HG03159 (cell line): ENCODE results near the gene CPNE6.
"Not testable (repeated sequence)": the region's sequence is repeated elsewhere in the genome, so short reads cannot be mapped to it uniquely, and the experiment has no call there.

ENCODE experiments used
- ATAC-seq: cut with Tn5 transposase; IDR thresholded peaks from one replicate; pipeline ENCODE4 v1.9.1; 2021; ENCODE audit warnings: mild to moderate bottlenecking, moderate library complexity; ENCODE audit not compliant: unreplicated experiment

Gene CPNE6

GRCh38 chr14:24071144-24071697 is at the start of gene CPNE6:
Gene CPNE6 (plus strand): TSS chr14:24071562. CDS start chr14:24072937, 1,375 bp downstream.
- no peak for ATAC-seq

DNA sequence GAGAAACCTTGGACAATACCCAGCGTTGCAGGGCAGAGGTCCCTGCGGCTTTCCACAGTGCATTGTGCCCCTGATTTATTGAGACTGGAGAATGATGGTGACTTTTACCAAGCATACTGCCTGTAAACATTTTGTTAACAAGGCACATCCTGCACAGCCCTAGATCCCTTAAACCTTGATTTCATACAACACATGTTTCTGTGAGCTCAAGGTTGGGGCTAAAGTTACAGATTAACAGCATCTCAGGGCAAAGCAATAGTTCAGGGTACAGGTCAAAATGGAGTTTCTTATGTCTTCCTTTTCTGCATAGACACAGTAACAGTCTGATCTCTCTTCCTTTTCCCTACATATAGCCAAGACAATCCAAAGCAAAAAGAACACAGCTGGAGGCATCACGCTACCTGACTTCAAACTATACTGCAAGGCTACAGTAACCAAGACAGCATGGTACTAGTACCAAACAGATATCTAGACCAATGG is 46.4 kb upstream of the CPNE6 start:
- not testable (repeated sequence) for ATAC-seq

DNA sequence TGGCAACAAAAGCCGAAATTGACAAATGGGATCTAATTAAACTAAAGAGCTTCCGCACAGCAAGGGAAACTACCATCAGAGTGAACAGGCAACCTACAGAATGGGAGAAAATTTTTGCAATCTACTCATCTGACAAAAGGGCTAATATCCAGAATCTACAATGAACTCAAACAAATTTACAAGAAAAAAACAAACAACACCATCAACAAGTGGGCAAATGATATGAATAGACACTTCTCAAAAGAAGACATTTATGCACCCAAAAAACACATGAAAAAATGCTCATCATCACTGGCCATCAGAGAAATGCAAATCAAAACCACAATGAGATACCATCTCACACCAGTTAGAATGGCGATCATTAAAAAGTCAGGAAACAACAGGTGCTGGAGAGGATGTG is 41.7 kb upstream of the CPNE6 start:
- ATAC-seq: not testable (repeated sequence)

DNA sequence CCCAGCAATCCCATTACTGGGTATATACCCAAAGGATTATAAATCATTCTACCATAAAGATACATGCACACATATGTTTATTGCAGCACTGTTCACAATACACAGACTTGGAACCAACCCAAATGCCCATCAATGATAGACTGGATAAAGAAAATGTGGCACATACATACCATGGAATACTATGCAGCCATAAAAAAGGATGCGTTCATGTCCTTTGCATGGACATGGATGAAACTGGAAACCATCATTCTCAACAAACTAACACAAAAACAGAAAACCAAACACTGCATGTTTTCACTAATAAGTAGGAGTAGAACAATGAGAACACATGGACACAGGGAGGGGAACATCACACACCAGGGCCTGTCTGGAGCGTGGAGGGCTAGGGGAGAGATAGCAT is 40.0 kb upstream of the CPNE6 start:
- not testable (repeated sequence) for ATAC-seq

GRCh38 chr14:24032727-24033418 is 38.5 kb upstream of the CPNE6 start:
- ATAC-seq: no peak

GRCh38 chr14:24035769-24036168 is 35.6 kb upstream of the CPNE6 start:
- peak; percentile 19 for ATAC-seq

- ATAC-seq: peak; percentile 65
These were observed 35.0 kb upstream of the CPNE6 start for GRCh38 chr14:24036169-24036962.

GRCh38 chr14:24036963-24037657 is 34.3 kb upstream of the CPNE6 start:
- not testable (repeated sequence) for ATAC-seq

DNA sequence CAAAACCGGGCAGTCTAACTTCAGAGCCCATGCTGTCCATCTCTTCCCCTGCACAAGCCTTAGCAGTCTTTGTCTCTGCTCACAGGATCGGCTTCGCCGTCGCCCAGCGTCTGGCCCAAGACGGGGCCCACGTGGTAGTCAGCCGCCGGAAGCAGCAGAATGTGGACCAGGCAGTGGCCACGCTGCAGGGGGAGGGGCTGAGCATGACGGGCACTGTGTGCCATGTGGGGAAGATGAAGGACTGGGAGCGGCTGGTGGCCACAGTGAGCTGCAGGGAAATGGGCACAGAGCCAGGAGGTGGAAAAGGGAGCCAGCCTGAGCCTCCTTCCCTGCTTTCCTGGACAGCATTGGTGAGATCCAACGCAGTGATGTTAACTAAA is 33.7 kb upstream of the CPNE6 start:
- ATAC-seq: no peak

DNA sequence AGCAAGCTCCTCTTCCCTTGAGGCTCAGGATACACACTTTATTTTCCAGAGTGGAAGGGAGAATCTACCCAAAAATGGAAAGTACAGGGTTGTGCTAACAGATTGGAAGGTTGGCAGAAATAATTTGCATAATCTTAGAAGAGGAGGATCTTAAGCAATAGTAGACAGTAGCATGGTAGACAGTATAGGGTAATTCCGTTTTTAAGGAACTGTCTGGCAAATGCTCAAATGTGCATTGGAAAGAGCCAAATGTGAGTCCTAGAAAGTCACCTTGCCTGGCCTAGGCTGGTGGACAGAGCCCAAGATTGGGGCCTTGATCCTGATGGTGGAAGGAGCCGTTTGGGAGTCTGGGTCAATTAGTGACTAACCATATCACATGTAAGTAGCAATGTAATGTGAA is 32.7 kb upstream of the CPNE6 start:
- no peak for ATAC-seq

DNA sequence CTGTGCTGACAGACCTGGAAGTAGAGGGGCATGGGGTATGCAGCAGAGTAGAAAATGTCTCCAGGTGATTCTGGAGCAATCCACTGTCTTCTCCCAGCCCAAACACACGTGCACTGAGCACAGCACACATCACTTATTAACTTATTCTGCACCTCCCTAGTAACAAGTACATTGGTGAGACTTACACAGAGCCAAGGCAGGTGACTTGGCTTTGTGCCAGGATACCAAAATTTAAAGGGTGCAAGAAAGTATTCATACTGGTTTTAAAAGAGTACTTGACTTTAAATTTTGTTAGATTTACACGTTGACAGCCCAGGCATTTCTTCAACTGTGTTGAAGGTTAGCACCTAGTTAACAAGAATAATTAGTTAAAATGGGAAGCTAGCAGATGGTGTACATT is 30.7 kb upstream of the CPNE6 start:
- ATAC-seq: no peak

- no peak for ATAC-seq
These were observed 28.6 kb upstream of the CPNE6 start for GRCh38 chr14:24042746-24043145.

GRCh38 chr14:24049002-24049401 is 22.4 kb upstream of the CPNE6 start:
- not testable (repeated sequence) for ATAC-seq

GRCh38 chr14:24050753-24051152 is 20.6 kb upstream of the CPNE6 start:
- ATAC-seq: not testable (repeated sequence)

DNA sequence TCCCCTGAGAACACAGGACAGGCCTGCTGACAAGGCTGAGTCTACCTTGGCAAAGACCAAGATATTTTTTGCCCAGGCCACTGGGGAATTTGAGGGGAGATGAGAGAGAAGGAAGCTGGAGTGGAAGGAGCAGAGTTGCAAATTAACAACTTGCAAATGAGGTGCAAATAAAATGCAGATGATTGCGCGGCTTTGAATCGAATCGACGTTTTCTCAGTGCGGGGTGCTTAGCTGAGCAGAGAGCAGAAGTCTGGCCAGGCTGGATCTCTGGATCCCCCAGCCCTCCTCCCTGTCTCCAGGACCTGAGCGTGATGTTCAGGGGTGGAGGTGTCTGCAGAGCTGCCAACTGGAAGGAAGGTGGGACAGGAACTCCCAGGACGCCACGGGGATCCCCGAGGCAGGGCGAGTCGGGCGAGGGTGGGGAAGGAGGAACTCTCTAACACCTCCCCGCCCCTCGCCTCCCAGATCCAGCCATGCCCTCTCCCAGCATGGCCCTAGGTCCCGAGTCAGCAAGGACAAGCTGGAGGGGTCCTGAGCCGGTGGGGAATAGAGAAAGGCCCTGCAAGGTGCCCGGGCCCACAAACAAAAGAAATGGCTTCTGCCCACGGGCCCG is 20.1 kb upstream of the CPNE6 start:
- no peak for ATAC-seq

GRCh38 chr14:24051789-24052655 is 19.3 kb upstream of the CPNE6 start, which contains the start of gene CARMIL3:
Gene CARMIL3 (plus strand): TSS chr14:24052009. CDS start chr14:24052154, 145 bp downstream.
- peak; percentile 66 for ATAC-seq

DNA sequence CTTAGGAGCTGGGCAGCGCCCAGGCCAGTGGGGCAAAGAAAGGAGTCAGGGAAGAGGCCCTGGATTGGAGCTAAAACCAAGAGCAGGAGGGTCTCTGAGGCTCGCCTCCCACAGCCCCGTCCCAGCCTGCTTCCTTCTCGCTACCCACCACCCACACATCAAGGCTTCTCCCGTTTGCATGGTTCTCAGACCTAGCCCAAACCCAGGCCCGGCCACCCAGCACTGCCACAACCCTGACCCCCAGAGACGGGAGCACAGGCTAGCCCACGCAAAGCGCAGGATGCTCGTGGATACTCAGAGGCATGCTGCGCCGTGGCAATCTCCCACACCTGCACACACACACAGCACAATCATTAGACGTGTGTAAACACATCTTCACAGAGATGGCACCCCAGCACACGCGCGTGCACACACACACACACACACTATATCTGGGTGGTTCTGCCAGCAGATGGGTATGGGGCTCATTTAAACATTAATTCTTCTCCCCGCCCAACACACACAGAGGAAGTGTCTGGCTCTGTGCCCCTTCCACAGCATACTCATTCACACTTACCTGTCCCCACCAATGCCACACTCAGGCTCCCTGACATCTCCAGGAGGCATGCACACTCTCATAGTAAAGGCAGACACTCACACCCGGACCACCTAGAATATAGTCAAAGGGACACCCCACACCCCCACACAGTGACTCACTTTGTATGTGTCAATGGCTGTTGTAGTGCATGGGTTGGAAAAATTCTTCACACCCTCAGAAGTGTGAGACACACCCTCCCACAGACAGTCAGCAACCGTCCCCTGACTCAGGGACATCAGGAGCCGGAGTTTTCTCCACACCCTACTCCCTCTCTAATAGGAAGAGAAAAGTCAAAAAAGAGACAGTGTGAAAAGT is 18.5 kb upstream of the CPNE6 start:
- ATAC-seq: no peak

DNA sequence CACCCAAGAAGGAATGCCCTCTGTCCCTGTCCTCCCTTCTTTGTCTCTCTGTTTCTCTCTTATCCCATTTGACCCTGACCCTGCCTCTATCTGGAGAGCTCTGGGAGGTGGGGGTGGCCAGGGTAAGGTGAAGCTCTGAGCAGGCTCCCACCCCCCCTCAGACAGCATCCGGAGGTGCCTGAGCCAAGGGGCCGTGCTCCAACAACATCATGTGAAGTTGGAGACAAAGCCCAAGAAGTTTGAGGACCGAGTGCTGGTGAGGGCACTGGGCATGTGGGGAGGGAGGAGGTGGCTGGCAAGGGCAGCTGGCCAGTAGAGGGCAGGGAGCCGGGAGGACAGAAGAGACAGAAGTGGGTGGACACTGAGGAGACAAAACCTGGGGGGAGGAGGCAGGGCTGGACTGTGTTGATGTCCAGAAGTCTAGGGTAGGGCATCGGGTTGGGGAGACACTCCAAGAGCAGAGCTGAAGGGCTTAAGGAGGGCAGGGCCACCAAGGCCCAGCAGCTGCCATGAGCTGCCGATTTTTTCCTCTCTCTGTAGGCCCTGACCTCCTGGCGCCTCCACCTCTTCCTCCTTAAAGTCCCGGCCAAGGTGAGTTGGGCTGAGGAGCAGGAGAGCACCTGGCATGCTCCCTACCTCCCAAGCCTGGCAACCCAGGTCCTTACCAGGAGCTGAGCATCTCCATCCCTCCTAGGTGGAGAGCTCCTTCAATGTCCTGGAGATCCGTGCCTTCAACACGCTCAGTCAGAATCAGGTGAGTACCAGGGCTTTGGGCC is 17.6 kb upstream of the CPNE6 start:
- ATAC-seq: no peak
